GM19467 (cell line): Measurements from ENCODE around the gene SDHC.
"Not testable (repeated sequence)": the region's sequence is repeated elsewhere in the genome, so short reads cannot be mapped to it uniquely, and the experiment has no call there.

Source experiments
- ATAC-seq: cut with Tn5 transposase; IDR thresholded peaks from one replicate; pipeline ENCODE4 v1.9.1; 2021; ENCODE audit warnings: mild to moderate bottlenecking, moderate library complexity; ENCODE audit not compliant: unreplicated experiment

The SDHC gene

GRCh38 chr1:161381707-161382106, 67.5 kb downstream of the SDHC start:
- no peak for ATAC-seq

- no peak for ATAC-seq
Measured at GRCh38 chr1:161382214-161383019, 68.2 kb downstream of the SDHC start.

- ATAC-seq = no peak
Measured at GRCh38 chr1:161388639-161389038, 74.5 kb downstream of the SDHC start.

- not testable (repeated sequence) for ATAC-seq
Measured at GRCh38 chr1:161389158-161389557, 75.0 kb downstream of the SDHC start.

- peak; percentile 87 for ATAC-seq
Measured at GRCh38 chr1:161389691-161390558, 75.7 kb downstream of the SDHC start.

GRCh38 chr1:161390559-161390858, 76.3 kb downstream of the SDHC start:
- ATAC-seq = no peak

- not testable (repeated sequence) for ATAC-seq
Measured at GRCh38 chr1:161391136-161391535, 77.0 kb downstream of the SDHC start.

GRCh38 chr1:161391611-161392010, 77.4 kb downstream of the SDHC start:
- ATAC-seq = no peak

- ATAC-seq = no peak
Measured at GRCh38 chr1:161393151-161393550, 79.0 kb downstream of the SDHC start.

- ATAC-seq = not testable (repeated sequence)
Measured at GRCh38 chr1:161397038-161397437, 82.9 kb downstream of the SDHC start.

GRCh38 chr1:161398900-161399256, 84.7 kb downstream of the SDHC start:
- no peak for ATAC-seq

GRCh38 chr1:161399257-161399998, 85.2 kb downstream of the SDHC start:
- peak; percentile 70 for ATAC-seq

- ATAC-seq = no peak
Measured at GRCh38 chr1:161402446-161402845, 88.3 kb downstream of the SDHC start.

GRCh38 chr1:161404051-161404597, 89.9 kb downstream of the SDHC start:
- ATAC-seq = no peak

GRCh38 chr1:161406551-161406950, 92.4 kb downstream of the SDHC start:
- ATAC-seq = not testable (repeated sequence)

- ATAC-seq = no peak
Measured at GRCh38 chr1:161407451-161407985, 93.3 kb downstream of the SDHC start.

GRCh38 chr1:161408429-161409052, 94.4 kb downstream of the SDHC start:
- no peak for ATAC-seq

- ATAC-seq = not testable (repeated sequence)
Measured at GRCh38 chr1:161409848-161410635, 95.9 kb downstream of the SDHC start.

GRCh38 chr1:161410636-161410970, 96.4 kb downstream of the SDHC start:
- ATAC-seq = not testable (repeated sequence)
